T-helper 2 cell treated with Interferon-gamma antibody and Interleukin-4, amounts not matched to agents 5 μg/mL and 100 μg/mL, for 36 hours (primary cell): ENCODE measurements around the gene MDGA2.
"Not testable (repeated sequence)": the region's sequence is repeated elsewhere in the genome, so short reads cannot be mapped to it uniquely, and the experiment has no call there.

ENCODE experiments used
- DNase-seq: peaks from one replicate; pipeline ENCODE4 v3.0.0; 2021; ENCODE audit warnings: low spot score
- H3K27ac Mint-ChIP-seq: one replicate; pipeline ENCODE4 v1.8.0; 2021; ENCODE audit warnings: mild to moderate bottlenecking, mixed read lengths
- H3K27me3 Mint-ChIP-seq: one replicate; pipeline ENCODE4 v1.8.0; 2021; ENCODE audit warnings: low read depth, mixed read lengths
- H3K36me3 Mint-ChIP-seq: one replicate; pipeline ENCODE4 v1.8.0; 2021; ENCODE audit warnings: low read depth, mixed read lengths
- H3K4me1 Mint-ChIP-seq: one replicate; pipeline ENCODE4 v1.8.0; 2021; ENCODE audit warnings: low read depth, mixed read lengths
- H3K4me3 Mint-ChIP-seq: one replicate; pipeline ENCODE4 v1.8.0; 2022; ENCODE audit warnings: mild to moderate bottlenecking, moderate library complexity, mixed read lengths
- H3K9me3 Mint-ChIP-seq: one replicate; pipeline ENCODE4 v1.8.0; 2021; ENCODE audit warnings: mixed read lengths

The MDGA2 gene

GRCh38 chr14:47662466-47662865 is 12.9 kb downstream of the MDGA2 start:
- H3K9me3 Mint-ChIP-seq: no peaks in the 10 kb centered on the region
- H3K36me3 Mint-ChIP-seq: no peaks in the 10 kb centered on the region
- H3K4me1 Mint-ChIP-seq: no peaks in the 10 kb centered on the region

GRCh38 chr14:47660158-47660557 is 15.2 kb downstream of the MDGA2 start:
- DNase-seq: no peak
- Mint-ChIP-seq H3K4me1 (no peaks in the 10 kb centered on the region), H3K9me3 (no peaks in the 10 kb centered on the region), H3K4me3 (no peak overlapping the region), H3K27me3 (no peaks in the 10 kb centered on the region), H3K27ac (no peak overlapping the region), H3K36me3 (no peaks in the 10 kb centered on the region)

More at GRCh38 chr14:47662466-47662865, 12.9 kb downstream of the MDGA2 start:
- H3K27ac Mint-ChIP-seq: no peak overlapping the region
- no peak for DNase-seq
- no peak overlapping the region for H3K4me3 Mint-ChIP-seq
- no peaks in the 10 kb centered on the region for H3K27me3 Mint-ChIP-seq

GRCh38 chr14:47658041-47658440 is 17.4 kb downstream of the MDGA2 start:
- Mint-ChIP-seq H3K27me3 (no peaks in the 10 kb centered on the region), H3K36me3 (no peaks in the 10 kb centered on the region), H3K27ac (no peak overlapping the region), H3K4me1 (no peaks in the 10 kb centered on the region), H3K9me3 (no peaks in the 10 kb centered on the region), H3K4me3 (no peak overlapping the region)
- DNase-seq: no peak

- no peak overlapping the region for H3K4me3 Mint-ChIP-seq
- DNase-seq: no peak
- no peaks in the 10 kb centered on the region for H3K4me1 Mint-ChIP-seq
- H3K27me3 Mint-ChIP-seq: no peaks in the 10 kb centered on the region
- H3K9me3 Mint-ChIP-seq: no peaks in the 10 kb centered on the region
- H3K27ac Mint-ChIP-seq: no peak overlapping the region
- H3K36me3 Mint-ChIP-seq: no peaks in the 10 kb centered on the region
Measured at GRCh38 chr14:47657143-47657542, 18.3 kb downstream of the MDGA2 start.

- Mint-ChIP-seq H3K27ac (no peak overlapping the region), H3K4me1 (no peaks in the 10 kb centered on the region)
Measured at GRCh38 chr14:47651337-47651736, 24.1 kb downstream of the MDGA2 start.

GRCh38 chr14:47637753-47638152 is 37.7 kb downstream of the MDGA2 start:
- DNase-seq: no peak
- H3K9me3 Mint-ChIP-seq: peaks cover 16% of the 10 kb centered on the region
- H3K4me1 Mint-ChIP-seq: no peaks in the 10 kb centered on the region
- H3K36me3 Mint-ChIP-seq: no peaks in the 10 kb centered on the region
- no peaks in the 10 kb centered on the region for H3K27me3 Mint-ChIP-seq
- no peak overlapping the region for H3K27ac Mint-ChIP-seq
- H3K4me3 Mint-ChIP-seq: no peak overlapping the region

More at GRCh38 chr14:47651337-47651736, 24.1 kb downstream of the MDGA2 start:
- no peaks in the 10 kb centered on the region for H3K9me3 Mint-ChIP-seq
- DNase-seq: no peak
- H3K36me3 Mint-ChIP-seq: no peaks in the 10 kb centered on the region
- H3K4me3 Mint-ChIP-seq: no peak overlapping the region
- no peaks in the 10 kb centered on the region for H3K27me3 Mint-ChIP-seq

- Mint-ChIP-seq H3K27ac (no peak overlapping the region), H3K27me3 (no peaks in the 10 kb centered on the region), H3K9me3 (peaks cover 29% of the 10 kb centered on the region)
Measured at GRCh38 chr14:47626151-47627035, 49.0 kb downstream of the MDGA2 start.

GRCh38 chr14:47624126-47624525 is 51.3 kb downstream of the MDGA2 start:
- H3K27ac Mint-ChIP-seq, H3K4me1 Mint-ChIP-seq, H3K27me3 Mint-ChIP-seq, H3K36me3 Mint-ChIP-seq, DNase-seq, H3K4me3 Mint-ChIP-seq: not testable (repeated sequence)
- H3K9me3 Mint-ChIP-seq: peaks cover 29% of the 10 kb centered on the region

More at GRCh38 chr14:47626151-47627035, 49.0 kb downstream of the MDGA2 start:
- no peak for DNase-seq
- no peaks in the 10 kb centered on the region for H3K36me3 Mint-ChIP-seq
- no peak overlapping the region for H3K4me3 Mint-ChIP-seq
- no peaks in the 10 kb centered on the region for H3K4me1 Mint-ChIP-seq

- Mint-ChIP-seq H3K4me1 (no peaks in the 10 kb centered on the region), H3K36me3 (no peaks in the 10 kb centered on the region), H3K4me3 (no peak overlapping the region), H3K27ac (no peak overlapping the region), H3K9me3 (peaks cover 15% of the 10 kb centered on the region), H3K27me3 (no peaks in the 10 kb centered on the region)
- DNase-seq: no peak
Measured at GRCh38 chr14:47619392-47619791, 56.0 kb downstream of the MDGA2 start.

- DNase-seq: no peak
- Mint-ChIP-seq H3K36me3 (no peaks in the 10 kb centered on the region), H3K4me1 (no peaks in the 10 kb centered on the region), H3K9me3 (peaks cover 36% of the 10 kb centered on the region), H3K27me3 (no peaks in the 10 kb centered on the region), H3K4me3 (no peak overlapping the region), H3K27ac (no peak overlapping the region)
Measured at GRCh38 chr14:47606566-47606965, 68.8 kb downstream of the MDGA2 start.

- no peaks in the 10 kb centered on the region for H3K36me3 Mint-ChIP-seq
- no peak overlapping the region for H3K27ac Mint-ChIP-seq
- H3K4me1 Mint-ChIP-seq: no peaks in the 10 kb centered on the region
- H3K27me3 Mint-ChIP-seq: no peaks in the 10 kb centered on the region
- peaks cover 21% of the 10 kb centered on the region for H3K9me3 Mint-ChIP-seq
- DNase-seq: no peak
- H3K4me3 Mint-ChIP-seq: no peak overlapping the region
Measured at GRCh38 chr14:47596860-47597259, 78.5 kb downstream of the MDGA2 start.

GRCh38 chr14:47596232-47596631 is 79.2 kb downstream of the MDGA2 start:
- Mint-ChIP-seq H3K4me1 (no peaks in the 10 kb centered on the region), H3K4me3 (no peak overlapping the region), H3K27me3 (no peaks in the 10 kb centered on the region), H3K27ac (no peak overlapping the region), H3K36me3 (no peaks in the 10 kb centered on the region), H3K9me3 (peaks cover 26% of the 10 kb centered on the region)
- no peak for DNase-seq

GRCh38 chr14:47595552-47595951 is 79.9 kb downstream of the MDGA2 start:
- no peak overlapping the region for H3K27ac Mint-ChIP-seq
- no peaks in the 10 kb centered on the region for H3K36me3 Mint-ChIP-seq
- H3K4me1 Mint-ChIP-seq: no peaks in the 10 kb centered on the region
- DNase-seq: no peak
- no peak overlapping the region for H3K4me3 Mint-ChIP-seq
- no peaks in the 10 kb centered on the region for H3K27me3 Mint-ChIP-seq
- peaks cover 27% of the 10 kb centered on the region for H3K9me3 Mint-ChIP-seq

- Mint-ChIP-seq H3K27me3 (no peaks in the 10 kb centered on the region), H3K4me1 (no peaks in the 10 kb centered on the region), H3K9me3 (peaks cover 29% of the 10 kb centered on the region), H3K27ac (no peak overlapping the region), H3K4me3 (no peak overlapping the region), H3K36me3 (no peaks in the 10 kb centered on the region)
- no peak for DNase-seq
Measured at GRCh38 chr14:47590767-47591495, 84.5 kb downstream of the MDGA2 start.
